Measurements from ENCODE around the gene SLC44A1.

The SLC44A1 gene

GRCh38 chr9:105275938-105276337 lies 31.5 kb downstream of the SLC44A1 start:
- no peak for DNase-seq

GRCh38 chr9:105278751-105279150 lies 34.3 kb downstream of the SLC44A1 start:
- no peak for DNase-seq

GRCh38 chr9:105280691-105281090 lies 36.2 kb downstream of the SLC44A1 start:
- DNase-seq, result no peak

- DNase-seq, result no peak
Measured at GRCh38 chr9:105281272-105281671, 36.8 kb downstream of the SLC44A1 start.

- no peak for DNase-seq
Measured at GRCh38 chr9:105281926-105282325, 37.5 kb downstream of the SLC44A1 start.

GRCh38 chr9:105282870-105283621 lies 38.6 kb downstream of the SLC44A1 start:
- DNase-seq, result no peak

- no peak for DNase-seq
Measured at GRCh38 chr9:105283795-105284194, 39.3 kb downstream of the SLC44A1 start.

GRCh38 chr9:105284463-105284862 lies 40.0 kb downstream of the SLC44A1 start:
- DNase-seq, result no peak

- no peak for DNase-seq
Measured at GRCh38 chr9:105286098-105286497, 41.6 kb downstream of the SLC44A1 start.

GRCh38 chr9:105289305-105289704 lies 44.9 kb downstream of the SLC44A1 start:
- DNase-seq, result no peak

GRCh38 chr9:105290418-105290817 lies 46.0 kb downstream of the SLC44A1 start:
- no peak for DNase-seq

- no peak for DNase-seq
Measured at GRCh38 chr9:105290954-105291353, 46.5 kb downstream of the SLC44A1 start.

- DNase-seq, result no peak
Measured at GRCh38 chr9:105291422-105291859, 47.0 kb downstream of the SLC44A1 start.

GRCh38 chr9:105291938-105292337 lies 47.5 kb downstream of the SLC44A1 start:
- no peak for DNase-seq

- no peak for DNase-seq
Measured at GRCh38 chr9:105293408-105293807, 49.0 kb downstream of the SLC44A1 start.

- no peak for DNase-seq
Measured at GRCh38 chr9:105295201-105295550, 50.7 kb downstream of the SLC44A1 start.

- no peak for DNase-seq
Measured at GRCh38 chr9:105295986-105296385, 51.5 kb downstream of the SLC44A1 start.

- no peak for DNase-seq
Measured at GRCh38 chr9:105296445-105296844, 52.0 kb downstream of the SLC44A1 start.

- DNase-seq, result no peak
Measured at GRCh38 chr9:105296877-105297287, 52.4 kb downstream of the SLC44A1 start.

GRCh38 chr9:105297442-105298075 lies 53.1 kb downstream of the SLC44A1 start:
- no peak for DNase-seq

- no peak for DNase-seq
Measured at GRCh38 chr9:105299190-105299854, 54.9 kb downstream of the SLC44A1 start.

GRCh38 chr9:105302728-105303127 lies 58.3 kb downstream of the SLC44A1 start:
- no peak for DNase-seq

- DNase-seq, result no peak
Measured at GRCh38 chr9:105305856-105306255, 61.4 kb downstream of the SLC44A1 start.

Data from NK-92 treated with Interleukin-12 subunit alpha and Interleukin-12 subunit beta, amount 100 ng/mL, for 24 hours (cell line).